NOMO-1 treated with dmso at 0.1 percent for 144 hours (cell line): ENCODE results near the gene ACSS3.
A peak's percentile ranks its signal among the peaks of the same experiment; 100 is the strongest.

Experiments
- DNase-seq: peaks from one replicate; lab custom pipeline; 2025; ENCODE audit not compliant: unreplicated experiment; lab: John Stamatoyannopoulos, UW

Gene ACSS3

GRCh38 chr12:81221681-81222080 is 143.8 kb downstream of the ACSS3 start:
- no peak for DNase-seq

DNA sequence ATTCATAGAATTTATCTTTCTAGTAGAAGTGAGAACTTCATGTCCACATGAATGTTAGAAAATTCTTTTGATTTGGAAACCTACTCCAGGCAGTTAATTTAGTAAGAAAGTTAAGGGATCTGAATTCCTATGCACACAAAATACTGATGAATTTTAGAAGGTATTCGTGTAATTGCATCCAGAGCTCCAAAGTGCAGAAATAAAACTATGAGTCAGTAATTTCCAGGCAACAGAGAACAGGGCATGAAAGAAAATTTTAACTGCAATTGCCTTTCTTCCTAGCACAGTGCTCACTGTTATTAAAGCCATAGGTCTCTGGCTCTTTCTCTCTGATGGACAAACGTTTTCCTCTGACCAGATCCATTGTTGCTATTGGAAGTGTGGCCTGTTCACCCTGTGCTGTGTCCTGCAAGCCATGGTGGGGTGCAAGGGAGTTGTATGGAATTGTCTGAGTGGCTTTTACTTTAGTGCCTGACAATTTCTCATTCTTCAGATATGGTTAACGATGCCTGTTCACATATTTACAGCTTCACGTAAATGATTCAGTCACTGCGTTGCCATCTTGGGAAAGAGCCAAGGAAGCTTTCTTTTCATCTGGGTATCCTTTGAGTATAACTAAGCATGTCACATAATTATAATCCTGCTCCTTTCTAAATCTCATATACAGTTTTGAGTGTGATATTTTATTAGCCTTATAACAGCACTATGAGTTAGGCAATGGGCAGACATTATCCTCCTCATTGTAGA is 145.1 kb downstream of the ACSS3 start:
- DNase-seq: no peak

GRCh38 chr12:81224626-81225025 is 146.7 kb downstream of the ACSS3 start:
- DNase-seq: no peak

DNA sequence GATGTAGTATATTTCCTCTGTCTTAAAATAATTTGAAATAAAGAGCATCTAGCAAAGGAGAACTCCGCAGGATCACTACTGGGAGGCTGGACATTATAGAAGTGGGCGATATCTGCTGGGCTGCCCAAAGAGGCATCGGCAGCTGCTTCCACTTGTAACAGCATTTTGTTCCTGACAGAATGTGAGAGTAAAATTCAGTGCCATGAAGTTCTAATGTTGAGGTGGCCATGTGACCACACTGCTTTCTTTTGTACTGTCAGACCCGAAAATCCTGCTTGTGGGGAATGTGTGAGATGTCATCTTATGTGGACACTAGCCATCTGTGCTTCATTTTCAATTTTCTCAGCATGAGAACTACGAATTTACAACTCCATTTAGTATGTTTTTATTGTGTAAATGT is 151.9 kb downstream of the ACSS3 start:
- no peak for DNase-seq

- DNase-seq: no peak
Observed at GRCh38 chr12:81231574-81232368, 153.9 kb downstream of the ACSS3 start.

GRCh38 chr12:81245458-81245857 is 167.6 kb downstream of the ACSS3 start:
- no peak for DNase-seq

DNA sequence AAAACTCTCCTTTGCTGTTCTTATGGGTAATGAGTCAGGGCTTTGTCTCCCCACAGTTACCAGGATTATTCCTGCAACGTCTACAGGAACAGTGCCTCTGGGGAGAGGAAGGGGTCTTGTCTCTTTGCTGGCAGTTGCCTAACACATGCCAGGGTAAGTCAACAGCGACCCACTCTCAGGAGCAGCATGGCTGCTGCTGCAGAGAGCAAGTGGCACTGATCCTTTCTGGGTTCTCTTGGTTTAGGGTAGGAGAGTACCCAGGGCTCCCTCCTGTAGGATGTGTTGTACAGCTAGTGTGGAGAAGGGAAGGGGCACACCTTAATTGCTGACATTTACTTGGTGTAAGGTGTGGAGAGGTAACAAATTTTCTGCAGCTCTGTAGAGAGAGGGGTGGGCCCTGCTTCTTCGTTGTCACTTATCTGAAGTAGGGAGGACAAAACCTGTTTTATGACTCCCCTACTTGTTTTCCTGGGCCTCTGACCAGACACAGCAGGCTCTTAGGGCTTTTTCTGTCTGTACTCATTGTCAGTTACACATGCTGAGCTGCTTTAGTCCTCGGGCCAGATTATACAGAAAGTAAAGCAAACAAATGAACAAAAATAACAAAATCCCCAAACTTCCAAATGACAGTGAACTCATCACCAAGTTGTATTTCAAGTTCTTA is 168.2 kb downstream of the ACSS3 start:
- DNase-seq: no peak

DNA sequence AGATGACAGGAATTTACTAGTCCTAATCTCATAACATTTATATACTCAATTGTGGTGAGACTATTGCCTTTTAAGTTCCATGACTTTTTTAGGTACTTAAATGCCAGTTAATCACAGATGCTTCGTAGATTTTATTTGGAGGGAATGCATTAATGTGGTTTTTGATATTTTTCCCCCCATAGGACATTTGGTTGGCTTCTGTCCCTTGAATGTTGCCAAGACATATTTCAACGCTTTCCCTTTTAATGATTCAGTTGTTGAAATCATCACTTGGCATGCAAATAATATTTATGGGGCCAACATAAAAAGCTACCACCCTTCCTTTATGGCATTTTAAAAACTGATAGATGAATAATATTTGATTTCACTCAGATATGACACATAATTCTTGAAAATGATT is 172.1 kb downstream of the ACSS3 start:
- no peak for DNase-seq

DNA sequence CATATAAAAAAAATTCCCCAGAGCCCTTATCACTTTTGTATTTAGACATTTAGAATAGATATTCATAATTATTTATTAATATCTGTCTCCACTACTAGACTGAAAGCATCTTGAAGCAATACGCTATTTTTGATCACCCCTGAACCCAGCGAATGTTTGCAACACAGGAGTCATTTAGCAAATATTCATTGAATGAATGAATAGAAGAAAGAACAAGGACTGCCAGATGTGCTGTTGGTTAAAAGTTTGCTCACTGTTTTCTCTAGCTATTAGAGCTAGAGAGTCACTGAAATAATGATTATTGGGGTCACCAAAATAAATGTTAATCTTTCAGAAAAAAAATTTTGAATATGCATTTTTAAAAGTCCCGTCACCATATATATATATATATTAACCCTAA is 174.3 kb downstream of the ACSS3 start:
- DNase-seq: no peak

DNA sequence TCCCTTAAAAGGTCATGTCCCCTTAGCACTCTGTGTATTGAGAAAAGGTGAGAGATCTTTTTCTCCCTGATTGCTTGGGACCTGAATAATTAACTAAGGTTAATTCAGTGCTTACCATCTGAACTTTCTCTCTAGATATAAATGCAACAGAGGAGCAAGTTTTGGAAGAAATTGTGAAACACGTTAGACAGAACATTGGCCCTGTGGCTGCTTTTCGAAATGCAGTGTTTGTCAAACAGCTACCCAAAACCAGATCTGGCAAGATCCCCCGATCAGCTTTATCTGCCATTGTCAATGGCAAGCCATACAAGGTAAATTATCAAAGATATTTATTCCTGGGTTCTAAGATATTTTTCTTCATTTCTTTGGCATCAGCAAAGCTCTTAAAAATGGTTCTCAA is 175.5 kb downstream of the ACSS3 start:
- no peak for DNase-seq

DNA sequence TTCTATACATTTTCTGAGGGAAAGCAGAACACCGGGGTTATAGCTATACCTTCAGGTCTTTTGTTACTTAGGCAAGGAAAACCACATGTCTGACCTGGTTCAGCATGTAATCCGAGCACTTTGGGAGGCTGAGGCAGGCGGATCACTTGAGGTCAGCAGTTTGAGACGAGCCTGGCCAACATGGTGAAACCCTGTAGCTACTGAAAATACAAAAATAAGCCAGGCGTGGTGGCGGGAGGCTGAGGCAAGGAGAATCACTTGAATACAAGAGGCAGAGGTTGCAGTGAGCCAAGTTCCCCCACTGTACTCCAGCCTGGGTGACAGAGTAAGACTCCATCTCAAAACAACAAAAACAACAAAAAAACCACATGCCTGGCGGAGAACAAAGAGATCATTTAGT is 177.6 kb downstream of the ACSS3 start:
- DNase-seq: no peak

DNA sequence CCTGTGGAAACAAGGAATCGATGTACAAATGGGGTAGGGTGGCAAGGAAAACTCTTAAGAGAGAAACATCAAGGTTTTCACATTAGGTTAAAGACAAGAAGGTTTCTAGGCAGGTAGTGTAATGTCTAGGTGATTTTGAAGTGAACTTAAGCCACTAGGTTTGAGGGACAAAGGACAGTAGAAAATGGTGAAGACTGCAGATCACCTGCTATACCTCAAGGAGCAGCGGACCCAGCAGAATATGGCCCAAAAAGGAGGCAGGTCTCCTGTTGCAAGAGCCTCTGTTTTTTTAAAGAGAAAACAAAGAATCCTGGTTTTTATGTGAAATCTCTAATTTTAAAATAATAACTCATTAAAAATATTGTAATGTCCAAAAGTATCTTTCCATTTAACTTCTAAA is 178.1 kb downstream of the ACSS3 start:
- no peak for DNase-seq

- DNase-seq: peak; percentile 2
Observed at GRCh38 chr12:81257947-81258551, 180.2 kb downstream of the ACSS3 start.

DNA sequence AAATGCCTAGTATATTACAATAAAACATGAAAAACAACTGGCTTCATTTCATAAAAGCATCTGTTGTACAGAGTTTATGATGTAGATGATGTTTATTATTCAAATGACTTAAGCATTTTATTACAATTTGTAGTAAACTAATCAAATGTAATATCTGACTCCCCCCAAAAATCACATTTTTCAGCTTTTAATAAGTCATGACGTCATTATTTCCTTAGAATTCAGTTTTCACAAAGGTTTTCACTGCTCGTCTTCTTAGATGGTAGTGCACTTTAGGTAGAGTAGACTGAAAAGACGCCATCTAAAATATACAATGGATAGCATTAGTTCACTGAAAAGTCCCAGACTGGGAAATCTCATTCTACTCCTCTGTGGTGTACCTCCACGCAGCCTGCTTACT is 181.5 kb downstream of the ACSS3 start:
- DNase-seq: no peak

DNA sequence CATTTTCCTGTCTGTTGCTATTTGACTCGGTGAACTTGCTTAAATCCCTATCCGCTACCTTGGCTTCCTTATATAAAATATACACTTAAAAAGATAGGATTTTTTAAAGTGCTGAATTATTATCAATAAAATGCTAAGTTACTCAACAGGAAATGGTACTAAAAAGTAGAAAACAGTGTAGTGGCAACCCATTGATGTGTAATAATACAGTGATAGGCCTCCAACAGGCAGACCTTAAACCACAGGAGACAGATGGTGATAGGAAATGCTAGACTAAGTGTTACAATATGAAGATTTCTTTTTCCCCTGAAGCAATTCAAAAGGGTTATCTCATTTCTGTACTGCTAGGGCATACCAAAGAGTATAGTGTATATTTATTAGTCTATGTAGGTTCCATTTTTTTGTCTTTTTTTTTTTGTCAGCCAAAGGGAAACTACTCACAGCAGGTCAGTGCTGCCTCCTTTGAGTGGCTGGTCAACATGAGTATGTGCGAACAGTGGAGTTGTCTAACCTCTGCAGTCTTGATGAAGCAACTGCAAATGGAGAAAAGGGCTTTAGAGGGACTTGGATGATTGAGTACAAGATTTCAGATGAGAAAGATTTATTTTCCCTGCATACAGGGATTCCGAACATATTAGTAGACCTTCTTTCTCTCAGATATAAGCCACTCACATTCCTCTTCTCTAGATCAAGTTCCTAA is 183.8 kb downstream of the ACSS3 start:
- no peak for DNase-seq

- DNase-seq: no peak
Observed at GRCh38 chr12:81263072-81263471, 185.2 kb downstream of the ACSS3 start.

DNA sequence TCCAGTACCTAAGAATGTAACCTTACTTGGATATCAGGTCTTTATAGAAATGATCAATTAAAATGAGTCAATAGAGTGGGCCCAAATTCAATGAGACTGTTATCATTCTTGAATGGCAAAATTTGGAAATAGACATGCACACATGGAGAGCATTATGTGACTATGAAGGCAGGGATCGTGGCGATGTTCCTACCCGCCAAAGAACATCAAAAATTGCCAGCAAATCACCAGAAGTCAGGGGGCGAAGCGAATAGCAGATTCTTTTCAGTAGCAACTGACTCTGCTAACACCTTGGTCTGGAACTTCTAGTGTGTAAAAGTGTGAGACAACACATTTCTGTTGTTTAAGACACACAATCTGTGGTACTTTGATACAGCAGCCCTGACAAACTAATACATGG is 192.5 kb downstream of the ACSS3 start:
- no peak for DNase-seq

DNA sequence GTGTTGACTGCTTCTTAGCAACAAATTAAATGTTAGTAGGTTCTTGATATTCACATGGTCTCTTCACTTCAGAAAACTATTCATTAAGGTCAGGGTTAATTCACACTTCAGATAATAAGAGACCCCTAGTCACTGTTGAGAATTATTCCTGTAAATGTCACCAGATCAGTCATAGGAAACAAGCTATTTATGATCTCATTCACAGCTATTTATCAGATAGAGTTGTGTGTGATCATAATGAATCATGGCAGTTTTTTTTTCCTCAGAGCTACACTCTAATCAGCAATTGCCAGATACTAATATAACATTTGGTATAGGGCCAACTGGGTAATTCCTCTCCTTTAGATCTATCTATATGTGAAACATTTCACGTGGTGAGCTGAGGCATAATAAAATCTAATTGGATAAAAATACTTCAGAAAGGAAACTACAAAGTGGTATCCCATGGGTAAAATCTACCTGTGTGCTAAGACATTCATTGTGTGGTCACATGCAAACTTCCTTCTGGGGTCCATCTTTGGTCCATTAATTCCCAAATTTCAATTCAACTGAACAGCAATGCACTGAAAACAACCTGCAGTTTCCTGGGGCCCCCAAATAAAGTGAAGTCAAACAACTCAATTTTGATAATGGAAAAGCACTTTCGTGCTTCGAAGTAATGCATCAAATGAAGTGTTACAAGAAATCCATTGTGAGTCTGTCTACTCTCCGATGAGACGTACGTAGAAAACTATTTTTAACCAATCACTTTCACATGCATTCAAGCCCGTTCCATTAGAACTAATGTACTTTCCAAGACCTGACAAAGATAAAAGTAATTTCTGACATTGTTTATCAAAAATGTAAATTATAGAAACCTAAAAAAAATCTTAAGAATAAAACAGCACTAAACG is 197.0 kb downstream of the ACSS3 start:
- DNase-seq: no peak

- no peak for DNase-seq
Observed at GRCh38 chr12:81284137-81284536, 206.3 kb downstream of the ACSS3 start.

GRCh38 chr12:81288651-81289050 is 210.8 kb downstream of the ACSS3 start:
- no peak for DNase-seq
